ENCODE measurements around the gene DCAF4.
A peak's percentile ranks its signal among the peaks of the same experiment; 100 is the strongest.
"Not testable (repeated sequence)": the region's sequence is repeated elsewhere in the genome, so short reads cannot be mapped to it uniquely, and the experiment has no call there.

Gene DCAF4

DNA sequence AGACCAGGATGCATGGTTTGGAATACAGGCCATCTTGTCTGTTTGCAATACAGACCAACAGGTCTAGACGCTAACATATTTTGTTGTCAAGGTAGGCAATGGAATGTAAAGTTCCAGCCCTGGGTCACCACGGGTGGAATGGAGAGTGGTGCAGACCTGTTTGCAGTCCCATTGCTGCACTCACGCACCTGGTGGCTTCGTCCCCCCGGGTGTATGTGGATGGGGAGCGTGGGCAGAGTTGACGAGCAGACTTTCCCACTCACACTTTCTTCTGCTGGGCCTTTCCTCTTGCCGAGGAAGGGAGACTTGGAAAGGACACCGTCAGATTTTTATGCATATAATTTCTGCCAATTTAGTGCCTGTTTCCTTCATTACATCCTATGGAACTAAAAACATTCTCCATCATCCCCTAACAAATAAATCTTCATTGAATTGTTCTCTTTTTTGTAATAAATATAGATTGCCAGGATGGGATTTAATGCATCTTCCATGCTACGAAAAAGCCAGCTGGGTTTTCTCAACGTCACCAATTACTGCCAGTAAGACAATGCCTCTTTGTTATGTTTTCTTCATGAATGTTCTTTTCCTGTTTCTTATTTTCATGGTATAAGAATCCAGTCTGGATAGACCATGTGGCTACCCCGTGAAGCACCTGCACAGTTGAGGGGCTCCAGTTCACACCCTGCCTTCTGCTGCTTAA lies 15.2 kb downstream of the DCAF4 start:
- no peak for DNase-seq

DNA sequence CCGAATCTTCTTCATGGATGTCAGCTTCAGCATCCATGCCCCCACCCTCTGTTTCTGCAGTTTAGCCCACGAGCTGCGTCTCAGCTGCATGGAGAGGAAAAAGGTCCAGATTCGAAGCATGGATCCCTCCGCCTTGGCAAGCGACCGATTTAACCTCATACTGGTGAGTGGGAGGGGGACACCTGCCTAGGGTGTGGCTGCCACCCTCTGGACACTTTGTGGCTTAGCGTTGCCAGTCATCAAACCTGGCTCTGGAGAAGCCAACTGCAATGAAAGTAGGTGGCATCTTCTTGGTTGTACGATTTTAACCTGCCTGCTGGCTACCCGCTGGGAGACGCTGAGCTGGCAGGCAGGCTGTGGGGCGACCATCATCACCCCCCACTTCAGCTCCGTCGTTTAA lies 16.7 kb downstream of the DCAF4 start:
- no peak for DNase-seq

DNA sequence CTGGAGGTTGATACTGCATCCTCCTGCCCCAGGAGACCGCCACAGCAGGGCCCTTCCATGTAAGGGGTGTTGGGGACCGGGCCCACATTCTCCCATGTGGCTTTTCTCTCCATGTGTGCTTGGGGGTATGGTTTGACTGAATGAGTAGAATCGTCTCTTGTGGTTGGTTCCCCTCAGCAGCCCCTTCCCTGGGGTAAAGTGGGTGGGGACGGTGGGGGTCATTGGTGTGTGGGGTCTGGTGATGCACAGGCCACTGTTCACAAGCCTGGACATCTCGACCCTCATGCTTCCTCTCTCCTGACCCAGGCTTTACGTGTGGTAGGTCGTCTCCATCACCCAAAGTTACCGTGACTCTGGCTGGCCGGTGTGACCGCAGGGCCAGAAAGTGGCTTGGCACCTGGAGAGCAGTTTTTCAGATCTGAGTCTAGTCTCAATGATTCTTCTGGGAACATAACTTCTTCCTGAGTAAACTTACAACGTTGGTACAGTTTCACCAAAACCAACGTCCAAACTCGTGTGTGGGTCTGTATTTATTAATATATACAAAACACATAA lies 17.7 kb downstream of the DCAF4 start:
- no peak for DNase-seq

DNA sequence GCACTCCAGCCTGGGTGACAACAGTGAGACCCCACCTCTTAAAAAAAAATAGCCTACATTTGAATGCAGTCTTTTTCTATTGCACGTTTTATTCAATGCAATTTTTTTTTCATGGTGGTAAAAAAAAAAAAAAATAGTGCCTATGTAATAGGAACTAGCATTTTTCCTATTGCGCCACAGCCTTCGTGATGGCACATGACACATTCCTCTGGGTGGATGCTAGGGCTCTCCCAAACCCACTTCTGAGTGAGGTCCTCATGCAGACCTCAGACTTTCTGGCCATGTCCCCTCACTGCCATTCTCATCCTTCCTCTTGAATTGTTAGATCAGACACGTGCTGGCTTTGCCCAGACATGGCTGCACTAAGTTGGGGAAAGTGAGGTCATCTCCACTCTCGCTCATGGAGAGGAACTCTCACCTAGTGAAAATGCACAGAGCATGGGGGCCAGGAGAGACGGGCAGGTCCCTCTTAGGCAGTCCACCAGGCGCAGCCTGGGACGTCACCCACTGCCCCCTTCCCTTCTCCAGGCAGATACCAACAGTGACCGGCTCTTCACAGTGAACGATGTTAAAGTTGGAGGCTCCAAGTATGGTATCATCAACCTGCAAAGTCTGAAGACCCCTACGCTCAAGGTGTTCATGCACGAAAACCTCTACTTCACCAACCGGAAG lies 19.2 kb downstream of the DCAF4 start:
- no peak for DNase-seq

DNA sequence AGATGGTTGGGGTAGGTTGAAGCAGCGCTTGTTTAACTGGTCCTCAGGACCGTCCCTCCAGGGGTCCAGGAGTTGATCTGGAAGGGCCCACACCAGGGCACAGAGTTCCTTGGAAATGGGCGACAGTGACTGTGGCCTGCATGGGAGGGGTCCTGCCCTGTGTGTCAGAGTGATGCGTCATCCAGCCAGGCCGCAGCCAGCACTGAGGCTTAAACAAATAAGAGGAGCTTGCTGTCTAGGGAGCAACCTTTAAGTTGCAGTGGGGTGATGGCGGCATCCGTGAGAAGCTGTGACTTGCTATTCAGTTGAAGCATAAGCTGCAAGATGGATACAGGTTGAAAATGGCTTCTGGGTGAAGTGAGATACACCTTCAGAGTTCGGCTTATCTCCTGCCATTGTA lies 20.2 kb downstream of the DCAF4 start:
- DNase-seq: no peak

DNA sequence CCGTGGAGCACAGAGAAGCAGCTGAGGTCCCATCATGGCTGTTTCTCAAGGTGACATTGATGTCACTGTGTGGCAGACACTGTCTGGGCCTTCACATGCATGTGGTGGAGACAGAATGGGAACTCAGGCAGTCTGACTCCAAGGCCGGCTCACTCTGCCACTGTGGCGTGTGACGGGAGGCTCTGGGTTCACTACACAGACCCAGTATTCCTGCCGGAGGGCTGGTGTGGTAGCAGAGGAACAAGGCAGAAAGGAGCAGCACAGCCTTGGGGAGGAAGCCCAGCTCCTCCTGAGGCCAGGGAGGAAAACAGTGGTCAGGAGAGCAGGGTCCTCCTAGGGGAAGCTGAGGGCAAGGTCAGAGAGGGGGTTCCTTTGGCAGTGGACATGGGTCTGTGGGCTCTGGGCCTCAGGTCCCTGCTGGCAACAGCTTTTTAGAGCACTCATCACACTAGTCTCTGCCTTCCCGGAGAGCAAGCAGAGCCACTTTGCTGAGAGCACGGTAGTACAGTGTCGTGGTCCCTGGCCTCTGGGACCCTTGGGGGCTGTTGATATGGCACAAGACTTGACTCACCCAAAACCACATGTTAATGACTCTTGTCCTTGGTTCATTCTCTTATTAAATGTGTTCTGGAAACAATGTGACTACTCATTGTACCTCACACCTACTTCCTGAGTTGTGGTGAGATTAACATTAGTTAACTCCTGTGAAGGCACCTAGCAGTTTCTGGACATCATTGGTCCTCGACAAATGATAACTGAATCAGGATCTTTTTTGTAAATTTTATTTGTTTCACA lies 21.3 kb downstream of the DCAF4 start:
- no peak for DNase-seq

DNA sequence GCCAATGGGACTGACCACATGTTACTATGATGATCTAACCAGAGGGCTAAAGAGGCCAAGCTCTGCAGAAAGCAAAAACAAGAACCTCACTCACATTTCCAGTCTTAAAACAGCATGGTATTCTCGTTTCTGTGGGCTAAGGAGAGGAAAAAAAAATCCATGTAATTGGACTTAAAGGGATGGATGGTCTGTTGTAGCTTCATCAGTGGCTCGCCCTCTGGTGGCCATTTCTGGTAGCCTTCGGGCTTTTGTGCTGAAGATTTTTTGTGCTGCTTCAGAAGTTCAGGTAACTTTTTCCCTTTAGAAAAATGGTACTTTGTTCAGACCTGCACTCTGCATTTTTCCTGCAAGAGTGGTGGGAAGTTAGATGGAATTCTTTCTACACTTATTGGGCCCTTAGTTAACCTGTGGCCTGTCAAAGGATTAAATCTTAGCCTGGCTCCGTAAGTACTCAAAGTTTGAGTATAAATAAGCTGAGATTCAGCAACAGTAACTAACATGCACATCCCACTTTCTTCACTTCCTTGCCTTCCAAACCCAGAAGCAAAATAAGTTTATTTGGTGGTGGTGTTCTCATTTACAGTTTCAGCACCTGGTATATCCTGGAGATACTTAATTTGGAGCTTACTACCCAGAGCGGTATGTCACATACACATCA lies 22.3 kb downstream of the DCAF4 start:
- no peak for DNase-seq

DNA sequence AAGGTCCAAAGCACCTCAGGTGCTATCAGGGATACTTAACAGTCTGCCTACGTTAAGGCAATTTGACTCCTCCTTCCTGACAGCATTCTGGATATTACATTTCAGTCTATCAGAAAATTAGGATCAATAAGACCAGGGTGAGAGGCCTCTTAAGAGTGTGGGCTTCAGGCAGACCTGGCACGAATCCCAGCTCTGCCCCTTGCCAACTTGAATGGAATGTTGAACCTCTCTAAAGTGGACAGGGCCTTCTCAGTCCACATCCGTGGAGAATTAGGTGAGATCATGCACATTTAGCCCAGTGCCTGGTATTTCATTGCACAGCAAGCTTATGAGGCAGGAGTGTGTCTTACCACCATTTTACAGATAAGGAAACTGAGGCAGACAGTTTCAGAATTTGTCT lies 25.9 kb downstream of the DCAF4 start:
- no peak for DNase-seq

DNA sequence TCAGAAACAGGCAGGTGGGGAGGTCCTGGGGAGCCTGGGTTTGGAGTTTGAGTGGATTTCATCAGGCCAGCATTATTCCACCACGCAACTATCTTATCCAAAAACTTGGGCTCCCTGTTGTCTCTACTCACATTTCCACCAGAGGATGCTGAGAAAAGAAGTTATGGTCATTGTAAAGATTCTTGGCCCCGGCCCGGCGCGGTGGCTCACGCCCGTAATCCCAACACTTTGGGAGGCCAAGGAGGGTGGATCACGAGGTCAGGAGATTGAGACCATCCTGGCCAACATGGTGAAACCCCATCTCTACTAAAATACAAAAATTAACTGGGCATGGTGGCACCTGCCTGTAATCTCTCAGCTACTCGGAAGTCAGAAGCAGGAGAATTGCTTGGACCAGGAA lies 30.5 kb downstream of the DCAF4 start:
- DNase-seq: not testable (repeated sequence)

DNA sequence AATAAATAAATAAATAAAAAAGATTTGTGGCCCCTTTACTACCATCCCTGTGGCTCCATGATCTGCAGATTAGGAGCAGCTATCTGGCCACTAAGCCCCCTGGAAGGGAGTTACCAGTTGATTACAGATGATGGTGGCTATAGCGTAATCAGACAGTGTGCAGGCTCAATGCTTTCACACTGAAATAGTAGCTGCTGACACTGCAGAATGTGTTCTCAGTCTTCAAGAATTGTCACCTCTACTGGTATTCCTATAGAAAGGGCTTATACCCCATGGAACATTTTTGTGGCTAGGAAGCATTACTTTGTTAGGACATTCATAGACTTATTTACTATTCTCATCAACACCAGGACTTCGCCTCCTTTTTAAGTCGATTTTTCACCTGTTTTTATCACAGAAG lies 30.9 kb downstream of the DCAF4 start:
- DNase-seq: no peak

DNA sequence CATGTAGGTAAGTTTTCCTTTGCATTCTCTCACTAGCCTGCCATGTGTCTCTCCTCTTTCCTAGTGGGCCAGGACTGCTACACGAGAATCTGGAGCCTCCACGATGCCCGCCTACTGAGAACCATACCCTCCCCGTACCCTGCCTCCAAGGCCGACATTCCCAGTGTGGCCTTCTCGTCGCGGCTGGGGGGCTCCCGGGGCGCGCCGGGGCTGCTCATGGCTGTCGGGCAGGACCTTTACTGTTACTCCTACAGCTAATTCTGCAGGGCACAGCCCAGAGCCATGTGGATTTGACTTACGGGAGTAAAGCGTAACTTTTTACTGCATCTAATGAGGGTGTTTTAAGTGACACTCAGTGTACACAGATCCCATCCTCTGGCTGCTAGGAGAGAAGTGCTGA lies 32.3 kb downstream of the DCAF4 start:
- no peak for DNase-seq

DNA sequence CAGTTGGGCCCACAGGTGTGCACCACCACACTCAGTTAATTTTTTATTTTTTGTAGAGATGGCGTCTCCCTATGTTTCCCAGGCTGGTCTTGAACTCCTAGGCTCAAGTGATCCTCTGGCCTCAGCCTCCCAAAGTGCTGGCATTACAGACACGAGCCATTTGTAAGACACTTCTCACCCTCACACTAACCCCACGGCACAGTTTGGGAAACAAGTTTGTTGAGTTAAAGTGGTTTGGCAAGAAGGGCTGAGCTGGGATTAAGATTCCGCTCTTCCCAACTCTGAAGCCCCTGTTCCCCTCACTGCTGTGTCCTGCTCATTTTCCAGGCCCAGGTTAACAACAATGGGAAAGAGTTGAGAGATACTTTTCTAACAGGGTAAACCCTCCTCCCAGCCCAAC lies 34.8 kb downstream of the DCAF4 start:
- DNase-seq: not testable (repeated sequence)

DNA sequence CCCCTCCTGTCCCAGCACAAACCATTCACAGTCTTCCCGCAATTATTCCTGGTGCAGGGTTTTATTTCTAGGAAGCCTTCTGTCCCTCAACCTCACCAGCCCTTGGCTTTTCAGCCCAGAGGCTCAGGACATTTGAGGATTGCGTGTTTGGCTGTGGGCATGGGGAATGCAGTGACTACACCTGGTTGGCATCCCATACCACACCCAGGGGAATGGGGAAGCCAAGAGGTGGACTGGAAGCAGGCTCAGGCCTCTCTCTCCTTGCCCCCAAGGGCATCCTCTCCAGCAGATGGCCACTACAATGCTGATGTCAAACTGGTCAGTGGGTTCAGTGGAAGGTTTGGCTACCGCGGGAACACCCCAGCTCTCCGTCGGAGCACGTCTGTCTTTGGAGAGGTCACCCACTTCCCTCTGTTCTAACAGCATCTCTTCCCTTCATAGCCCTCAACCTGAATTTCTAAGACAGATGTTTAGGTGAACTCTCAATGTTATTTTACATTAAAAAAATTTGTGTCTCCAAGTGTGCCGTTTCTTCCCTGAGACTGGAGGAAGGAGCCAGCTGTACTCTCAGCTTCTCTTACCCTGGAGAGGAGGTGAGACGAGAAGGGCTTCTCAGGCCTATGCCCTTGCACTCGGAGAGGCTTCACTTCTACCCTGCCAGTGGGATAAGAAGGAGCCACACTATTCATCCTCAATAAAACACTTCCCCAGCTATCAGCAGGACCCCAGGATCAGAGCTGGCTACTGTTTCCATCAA lies 35.5 kb downstream of the DCAF4 start:
- DNase-seq: no peak

DNA sequence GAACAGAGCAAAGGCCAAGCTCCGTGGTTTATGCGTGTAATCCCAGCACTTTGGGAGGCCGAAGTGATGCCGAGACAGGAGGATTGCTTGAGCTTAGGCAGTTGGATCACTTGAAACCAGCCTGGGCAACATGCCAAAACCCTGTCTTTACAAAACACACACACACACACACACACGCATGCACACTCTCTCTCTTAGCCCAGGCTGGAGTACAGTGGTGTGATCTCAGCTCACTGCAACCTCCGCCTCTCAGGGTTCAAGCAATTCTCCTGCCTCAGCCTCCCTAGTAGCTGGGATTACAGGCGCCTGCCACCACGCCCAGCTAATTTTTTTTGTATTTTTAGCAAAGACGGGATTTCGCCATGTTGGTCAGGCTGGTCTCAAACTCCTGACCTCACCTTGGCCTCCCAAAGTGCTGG lies 36.1 kb downstream of the DCAF4 start:
- DNase-seq: peak; percentile 26

DNA sequence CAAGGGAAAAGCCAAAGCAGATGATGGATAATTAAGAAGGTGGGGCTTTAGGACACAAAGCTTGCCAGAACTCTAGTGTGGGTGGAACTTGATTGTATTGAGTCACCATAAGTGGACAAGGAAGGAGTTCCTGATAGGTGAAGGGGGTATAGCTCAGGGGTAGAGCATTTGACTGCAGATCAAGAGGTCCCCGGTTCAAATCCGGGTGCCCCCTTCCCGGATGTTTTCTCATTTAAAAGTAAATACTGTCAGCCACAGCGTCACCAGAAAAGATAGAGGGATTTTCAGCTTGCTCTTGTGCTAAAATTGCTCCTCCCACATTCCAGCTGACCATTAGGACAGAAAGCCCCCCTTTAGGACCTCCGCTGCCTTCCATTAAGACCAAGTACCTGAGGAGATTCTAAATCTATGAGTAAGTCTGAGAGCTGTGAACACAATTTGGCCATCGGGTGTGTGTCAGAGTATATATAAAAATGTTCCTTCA lies 36.6 kb downstream of the DCAF4 start:
- no peak for DNase-seq

DNA sequence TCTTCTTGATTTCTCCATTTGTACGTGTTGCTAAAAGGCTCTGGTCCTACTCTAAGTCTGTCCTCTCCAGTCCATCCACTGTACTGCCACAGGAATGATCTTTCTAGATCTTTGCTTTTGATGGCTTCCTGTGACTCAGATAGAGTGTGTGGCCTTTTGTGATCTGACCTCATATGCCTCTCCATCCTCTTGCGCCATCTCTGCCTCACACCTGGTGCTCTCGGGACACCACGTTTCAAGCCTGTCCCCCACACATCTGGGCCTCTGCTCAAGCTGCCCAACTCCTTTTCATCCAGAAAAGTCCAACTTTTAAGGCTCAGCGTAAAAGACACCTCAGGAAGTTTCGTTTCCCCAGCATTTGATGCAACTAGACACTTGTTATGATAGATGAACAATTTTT lies 39.0 kb downstream of the DCAF4 start:
- no peak for DNase-seq

DNA sequence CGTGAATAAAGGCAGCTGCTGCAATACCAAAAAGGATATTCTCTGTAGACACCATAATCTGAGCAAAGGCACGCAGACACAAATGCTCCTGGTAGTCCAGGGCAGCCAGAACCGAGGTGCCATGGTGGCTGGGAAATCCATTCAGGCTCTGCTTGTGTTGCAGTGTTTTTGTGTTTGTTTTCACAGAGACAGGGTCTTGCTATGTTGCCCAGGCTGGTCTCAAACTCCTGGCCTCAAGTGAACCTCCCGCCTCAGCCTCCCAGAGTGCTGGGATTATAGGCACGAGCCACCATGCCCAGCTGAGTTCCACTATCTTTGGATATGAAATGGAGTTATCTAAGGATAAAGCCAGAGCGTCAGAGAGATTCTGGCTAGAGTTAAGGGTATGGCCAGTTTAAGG lies 39.8 kb downstream of the DCAF4 start:
- DNase-seq: no peak

DNA sequence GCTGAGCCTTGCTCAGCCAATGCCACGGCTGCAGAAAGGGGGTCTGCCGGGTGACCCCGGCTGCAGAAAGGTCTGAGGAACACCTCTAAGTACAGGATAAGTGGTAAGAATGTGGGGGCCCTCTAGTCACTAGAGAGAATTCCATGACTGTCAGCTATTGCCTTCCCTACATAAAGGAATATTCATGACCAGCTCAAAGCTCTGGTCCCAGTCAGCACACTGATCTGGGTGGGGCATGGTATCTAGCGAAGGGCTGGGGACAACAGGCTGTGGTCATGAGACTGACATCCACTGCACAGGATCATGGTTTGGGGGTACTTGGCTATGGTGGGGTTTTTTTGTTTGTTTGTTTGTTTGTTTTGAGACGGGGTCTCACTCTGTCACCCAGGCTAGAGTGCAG lies 42.1 kb downstream of the DCAF4 start:
- no peak for DNase-seq

DNA sequence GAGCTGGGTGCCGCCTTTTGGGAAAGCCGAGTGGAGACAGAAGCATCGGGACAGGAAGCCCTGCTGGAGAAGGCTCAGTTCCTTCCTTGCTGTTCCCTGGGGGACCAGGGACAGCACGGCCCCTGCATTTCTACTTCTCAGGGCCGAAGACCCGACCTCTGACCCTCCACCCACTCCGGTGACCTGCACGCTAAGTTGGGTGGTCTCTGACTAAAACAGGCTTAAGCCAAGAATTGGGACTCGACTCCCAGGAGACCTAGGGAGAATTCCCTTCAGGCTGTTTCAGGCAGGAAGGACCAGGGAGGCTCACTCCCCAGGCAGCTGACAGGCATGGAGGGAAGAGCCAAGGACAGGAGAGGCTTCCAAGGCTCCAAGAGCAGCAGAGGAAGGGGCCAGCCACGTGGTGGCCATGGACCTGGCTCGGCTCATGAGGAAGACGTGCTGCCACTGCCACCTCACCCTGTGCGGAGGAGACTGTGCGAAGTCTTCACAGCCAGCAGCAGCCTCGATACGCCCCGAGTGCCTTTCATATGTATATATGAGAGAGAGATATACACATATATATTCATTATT lies 43.9 kb downstream of the DCAF4 start:
- no peak for DNase-seq

DNA sequence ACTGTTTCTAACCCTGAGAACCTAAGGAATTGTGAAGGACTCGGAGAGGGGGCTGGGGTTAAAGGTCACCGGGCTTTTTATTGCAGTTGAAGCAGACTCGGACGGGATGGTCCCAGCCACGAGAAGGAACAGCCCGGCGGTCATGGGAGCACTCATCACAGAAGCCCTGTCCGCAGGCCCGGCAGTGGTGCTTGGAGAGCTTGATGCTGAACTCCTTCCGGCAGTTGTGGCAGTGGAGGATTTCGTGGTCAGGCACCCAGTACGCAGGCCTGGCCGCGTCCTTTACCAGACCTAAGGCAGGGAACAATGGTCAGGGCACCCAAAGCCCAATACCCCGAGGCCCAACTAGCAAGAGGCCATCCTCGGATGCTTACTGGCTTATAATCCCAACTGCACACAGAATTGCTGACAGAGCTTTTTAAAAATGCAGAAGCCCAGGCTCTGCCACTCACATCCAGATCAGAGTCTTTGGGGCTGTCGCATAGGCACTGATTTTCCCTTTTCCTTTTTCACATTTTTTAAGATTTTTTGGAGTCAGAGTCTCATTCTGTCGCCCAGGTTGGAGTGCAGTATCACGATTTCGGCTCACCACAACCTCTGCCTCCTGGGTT lies 44.7 kb downstream of the DCAF4 start:
- DNase-seq: no peak

DNA sequence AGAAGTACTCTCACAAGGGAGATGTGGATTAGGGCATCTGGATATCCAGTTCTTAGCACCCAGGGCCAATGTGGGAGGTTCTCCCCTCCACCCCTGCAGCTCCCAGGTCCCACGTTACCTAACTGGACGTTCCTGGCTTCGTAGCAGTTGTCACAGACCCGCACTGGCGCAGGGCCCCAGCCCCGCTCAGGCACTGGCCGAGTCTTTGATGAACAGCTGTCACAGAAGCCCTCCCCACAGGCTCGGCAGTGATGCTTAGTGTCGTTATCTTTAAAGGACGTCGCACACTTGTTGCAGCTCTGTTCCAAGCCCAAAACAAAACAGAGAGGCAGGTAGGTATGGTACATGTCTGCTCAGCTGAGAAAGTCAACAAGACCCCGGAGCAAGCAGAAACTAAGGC lies 48.4 kb downstream of the DCAF4 start:
- DNase-seq: no peak

DNA sequence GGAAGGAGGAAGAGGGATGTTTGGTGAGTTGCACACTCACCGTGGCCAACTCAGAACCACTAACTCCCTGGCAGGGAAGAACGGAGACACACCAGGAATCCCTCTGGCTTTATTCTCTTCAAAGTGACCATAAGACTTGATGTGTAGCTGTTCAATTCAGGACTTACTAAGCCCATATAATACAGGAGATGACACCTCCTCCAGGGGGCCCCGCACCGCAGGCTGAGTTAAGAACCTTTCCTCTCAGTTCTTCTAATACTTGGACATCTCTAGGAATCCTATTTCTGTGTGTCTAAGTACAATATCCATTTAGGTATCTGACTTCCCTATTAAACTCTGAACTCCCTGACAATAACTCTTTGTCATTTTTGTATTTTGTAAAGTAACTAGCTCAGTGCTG lies 49.5 kb downstream of the DCAF4 start:
- no peak for DNase-seq

Data from NCI-H510A (cell line).